Panc1 (cell line): Measurements from ENCODE around the gene CPA5. TPM values are rescaled to one million over a fixed set of nuclear protein-coding genes. Genes with fewer than 3 reads are reported as not detected.

Experiments
- ATAC-seq: fragments of 200-7000 bp; cut with Tn5 transposase; 2 replicates; pipeline ENCODE4 v1.9.1; 2020; ENCODE audit warnings: mild to moderate bottlenecking, moderate library complexity
- BruUV-seq: library from RNA; stranded (reverse); fragments of 400-500 nt; replicated peaks from 2 replicates; lab custom pipeline; 2021; lab: Mats Ljungman, UMichigan
- CTCF ChIA-PET: fragments of 300-600 bp; sonication (Branson Sonifier 250); formaldehyde crosslinking; loops from one replicate; lab custom pipeline; 2022; ENCODE audit warnings: antibody characterized with exemption; lab: Charles Lee
- POLR2A ChIA-PET: fragments of 300-600 bp; sonication (Branson Sonifier 250); formaldehyde crosslinking; loops from one replicate; lab custom pipeline; 2022; ENCODE audit warnings: antibody characterized with exemption; lab: Charles Lee
- DNase-seq: peaks from one replicate; pipeline ENCODE4 v3.0.0-alpha.2; 2010; ENCODE audit warnings: low read depth, low spot score
- H3K27ac ChIP-seq: 2 replicates; pipeline ENCODE4 v1.5.1; 2011; ENCODE audit warnings: mild to moderate bottlenecking, low read length, inconsistent platforms
- H3K27me3 ChIP-seq: fragments of 200-500 bp; sonication (Bioruptor generic); 2 replicates; pipeline ENCODE4 v1.6.0; 2014; ENCODE audit warnings: low read length, inconsistent platforms; ENCODE audit not compliant: control insufficient read depth, insufficient read depth
- H3K36me3 ChIP-seq: fragments of 200-500 bp; sonication (Bioruptor generic); 2 replicates; pipeline ENCODE4 v1.5.1; 2014; ENCODE audit warnings: inconsistent platforms, mild to moderate bottlenecking, low read length, moderate library complexity; ENCODE audit not compliant: control insufficient read depth, insufficient read depth
- H3K4me1 ChIP-seq: 2 replicates; pipeline ENCODE4 v1.5.1; 2011; ENCODE audit warnings: inconsistent platforms, mild to moderate bottlenecking, low read length, moderate library complexity; ENCODE audit not compliant: control insufficient read depth, insufficient read depth
- H3K4me3 ChIP-seq, 2 experiments: 2 replicates each; pipeline ENCODE4 v1.5.1; 2011 to 2012; ENCODE audit warnings: low read depth in 2 of 2, low read length in 2 of 2, mild to moderate bottlenecking in 2 of 2, inconsistent platforms in 1 of 2, moderate library complexity in 1 of 2
- H3K9me3 ChIP-seq: fragments of 200-500 bp; sonication (Bioruptor generic); 2 replicates; pipeline ENCODE4 v1.5.1; 2014; ENCODE audit warnings: low read depth, mild to moderate bottlenecking, inconsistent platforms, low read length, moderate library complexity; ENCODE audit not compliant: control insufficient read depth, insufficient read depth
- POLR2AphosphoS5 ChIP-seq: IDR thresholded peaks from 2 replicates; pipeline ENCODE4 v1.6.1; 2012; ENCODE audit warnings: mild to moderate bottlenecking, low read depth, low read length, moderate library complexity
- SIN3A ChIP-seq: IDR thresholded peaks from 2 replicates; pipeline ENCODE4 v1.6.1; 2012; ENCODE audit warnings: low read depth, mild to moderate bottlenecking, low read length, moderate library complexity, borderline replicate concordance; ENCODE audit not compliant: insufficient read depth
- TCF7L2 ChIP-seq: IDR thresholded peaks from 2 replicates; pipeline ENCODE4 v1.6.1; 2011; ENCODE audit warnings: mild to moderate bottlenecking, low read depth, low read length, inconsistent platforms
- in situ Hi-C: cut with HindIII; loops from 2 replicates; pipeline ENCODE4 v1.10.0; 2016; ENCODE audit warnings: low sequenced_read_pairs, low pct_unique_long_range_greater_than_20kb
- intact Hi-C: fragments of 100-400 bp; cut with micrococcal nuclease; formaldehyde crosslinking; loops from one replicate; pipeline ENCODE4 v1.10.0; 2022; ENCODE audit not compliant: unreplicated experiment
- total RNA-seq: library from RNA; stranded (reverse); gene quantifications from one replicate; pipeline ENCODE4 v1.2.1, GENCODE V29; 2021; ENCODE audit not compliant: unreplicated experiment
- TF ChIP-seq, protein P1 (sequence below), 2 experiments: IDR thresholded peaks; 2 replicates each; pipeline ENCODE4 v1.6.1; 2011 to 2012; ENCODE audit warnings: low read depth in 2 of 2, control low read depth in 1 of 2, low read length in 1 of 2, mild to moderate bottlenecking in 1 of 2, moderate library complexity in 1 of 2; ENCODE audit not compliant: insufficient read depth in 1 of 2
- TF ChIP-seq, protein P2 (sequence below): fragments of 450-650 bp; IDR thresholded peaks from 2 replicates; pipeline ENCODE4 v1.5.1; 2017; ENCODE audit warnings: mild to moderate bottlenecking

Gene CPA5
- total RNA-seq, 1 experiment from 2014 or later = not detected

DNA sequence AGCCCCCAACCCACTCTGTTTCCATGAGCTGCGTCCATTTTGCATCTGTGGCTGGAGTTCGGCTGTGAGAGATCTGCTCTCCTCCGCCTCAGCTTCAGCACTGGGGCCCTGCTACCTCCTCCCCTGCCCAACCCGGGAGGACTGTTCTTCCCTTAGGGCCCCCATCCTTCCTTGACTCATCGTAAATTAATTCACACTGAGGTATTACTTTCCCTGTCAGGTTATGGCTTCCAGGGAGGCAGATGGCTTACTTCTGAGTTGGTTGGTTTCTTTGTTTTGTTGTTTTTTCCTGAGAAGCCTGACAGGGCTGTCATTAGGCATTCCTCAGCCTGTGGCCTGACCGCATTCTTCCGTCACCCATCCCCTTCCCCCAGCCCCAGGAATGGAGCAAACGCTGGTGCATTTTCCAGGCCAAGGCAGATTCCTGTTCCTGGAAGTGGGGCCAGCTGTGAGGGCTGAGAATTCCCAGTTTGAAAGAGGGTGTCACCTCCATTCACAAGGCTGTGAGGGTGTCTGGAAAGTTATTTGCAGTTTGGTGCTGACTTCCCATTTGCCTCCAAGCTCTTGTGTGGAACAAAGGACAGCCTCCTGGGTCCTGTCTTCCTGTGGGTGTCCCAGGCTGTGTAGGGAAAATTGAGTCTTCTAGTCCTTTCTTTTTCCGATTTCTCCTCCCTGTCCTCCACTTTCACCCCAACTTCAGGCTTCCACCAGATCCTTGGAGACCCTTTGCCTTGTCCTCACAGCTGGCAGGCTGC lies 11.7 kb downstream of the CPA5 start:
- TF ChIP-seq POLR2AphosphoS5 (peak; percentile 35; the same call in 1 of the 2 replicates), TCF7L2 (no peak)
- TF ChIP-seq, protein P1, sequence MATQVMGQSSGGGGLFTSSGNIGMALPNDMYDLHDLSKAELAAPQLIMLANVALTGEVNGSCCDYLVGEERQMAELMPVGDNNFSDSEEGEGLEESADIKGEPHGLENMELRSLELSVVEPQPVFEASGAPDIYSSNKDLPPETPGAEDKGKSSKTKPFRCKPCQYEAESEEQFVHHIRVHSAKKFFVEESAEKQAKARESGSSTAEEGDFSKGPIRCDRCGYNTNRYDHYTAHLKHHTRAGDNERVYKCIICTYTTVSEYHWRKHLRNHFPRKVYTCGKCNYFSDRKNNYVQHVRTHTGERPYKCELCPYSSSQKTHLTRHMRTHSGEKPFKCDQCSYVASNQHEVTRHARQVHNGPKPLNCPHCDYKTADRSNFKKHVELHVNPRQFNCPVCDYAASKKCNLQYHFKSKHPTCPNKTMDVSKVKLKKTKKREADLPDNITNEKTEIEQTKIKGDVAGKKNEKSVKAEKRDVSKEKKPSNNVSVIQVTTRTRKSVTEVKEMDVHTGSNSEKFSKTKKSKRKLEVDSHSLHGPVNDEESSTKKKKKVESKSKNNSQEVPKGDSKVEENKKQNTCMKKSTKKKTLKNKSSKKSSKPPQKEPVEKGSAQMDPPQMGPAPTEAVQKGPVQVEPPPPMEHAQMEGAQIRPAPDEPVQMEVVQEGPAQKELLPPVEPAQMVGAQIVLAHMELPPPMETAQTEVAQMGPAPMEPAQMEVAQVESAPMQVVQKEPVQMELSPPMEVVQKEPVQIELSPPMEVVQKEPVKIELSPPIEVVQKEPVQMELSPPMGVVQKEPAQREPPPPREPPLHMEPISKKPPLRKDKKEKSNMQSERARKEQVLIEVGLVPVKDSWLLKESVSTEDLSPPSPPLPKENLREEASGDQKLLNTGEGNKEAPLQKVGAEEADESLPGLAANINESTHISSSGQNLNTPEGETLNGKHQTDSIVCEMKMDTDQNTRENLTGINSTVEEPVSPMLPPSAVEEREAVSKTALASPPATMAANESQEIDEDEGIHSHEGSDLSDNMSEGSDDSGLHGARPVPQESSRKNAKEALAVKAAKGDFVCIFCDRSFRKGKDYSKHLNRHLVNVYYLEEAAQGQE (IDR thresholded peaks at IDR 0.05; ENCODE audit: insufficient read depth in 1 of 2, low read depth in 2 of 2, low read length in 1 of 2) = 0 out of 4 replicates have a peak, but pooled peaks of 1 of the 2 experiments have one; percentile 30
- Histone ChIP-seq H3K9me3 (peaks cover 10% of the 10 kb centered on the region; the same call in 1 of the 2 replicates), H3K36me3 (no peaks in the 10 kb centered on the region), H3K4me3 (peak overlapping the region in 1 of 2 experiments; percentile 33; a peak in 2 of 4 replicates), H3K4me1 (peaks cover 15% of the 10 kb centered on the region), H3K27ac (peak overlapping the region; percentile 83), H3K27me3 (no peaks in the 10 kb centered on the region)
- intact Hi-C loops (no loop called here), in situ Hi-C loops (no loop called here)
- ChIA-PET POLR2A (no interaction called here), CTCF (no interaction called here)
- BruUV-seq = no TSS peak
- ATAC-seq (peak; percentile 89), DNase-seq (peak; percentile 84)

- TF ChIP-seq, protein P2, sequence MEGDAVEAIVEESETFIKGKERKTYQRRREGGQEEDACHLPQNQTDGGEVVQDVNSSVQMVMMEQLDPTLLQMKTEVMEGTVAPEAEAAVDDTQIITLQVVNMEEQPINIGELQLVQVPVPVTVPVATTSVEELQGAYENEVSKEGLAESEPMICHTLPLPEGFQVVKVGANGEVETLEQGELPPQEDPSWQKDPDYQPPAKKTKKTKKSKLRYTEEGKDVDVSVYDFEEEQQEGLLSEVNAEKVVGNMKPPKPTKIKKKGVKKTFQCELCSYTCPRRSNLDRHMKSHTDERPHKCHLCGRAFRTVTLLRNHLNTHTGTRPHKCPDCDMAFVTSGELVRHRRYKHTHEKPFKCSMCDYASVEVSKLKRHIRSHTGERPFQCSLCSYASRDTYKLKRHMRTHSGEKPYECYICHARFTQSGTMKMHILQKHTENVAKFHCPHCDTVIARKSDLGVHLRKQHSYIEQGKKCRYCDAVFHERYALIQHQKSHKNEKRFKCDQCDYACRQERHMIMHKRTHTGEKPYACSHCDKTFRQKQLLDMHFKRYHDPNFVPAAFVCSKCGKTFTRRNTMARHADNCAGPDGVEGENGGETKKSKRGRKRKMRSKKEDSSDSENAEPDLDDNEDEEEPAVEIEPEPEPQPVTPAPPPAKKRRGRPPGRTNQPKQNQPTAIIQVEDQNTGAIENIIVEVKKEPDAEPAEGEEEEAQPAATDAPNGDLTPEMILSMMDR = no peak
- TF ChIP-seq SIN3A (no peak), TCF7L2 (no peak), POLR2AphosphoS5 (no peak; the same call in 1 of the 2 replicates)
- TF ChIP-seq, protein P1 (IDR thresholded peaks at IDR 0.05; ENCODE audit: insufficient read depth in 1 of 2, low read depth in 2 of 2, low read length in 1 of 2) = no peak
- H3K9me3 ChIP-seq = peaks cover 10% of the 10 kb centered on the region; the same call in 1 of the 2 replicates
- peak overlapping the region in 1 of 2 experiments; percentile 33; a peak in 2 of 4 replicates for H3K4me3 ChIP-seq
- peak overlapping the region; percentile 83 for H3K27ac ChIP-seq
- intact Hi-C loops (no loop called here), in situ Hi-C loops (no loop called here)
- H3K27me3 ChIP-seq = no peaks in the 10 kb centered on the region
- no peak for DNase-seq
- peak; percentile 62 for ATAC-seq
- POLR2A ChIA-PET = no interaction called here
- H3K36me3 ChIP-seq = no peaks in the 10 kb centered on the region
- H3K4me1 ChIP-seq = peaks cover 15% of the 10 kb centered on the region
- CTCF ChIA-PET = no interaction called here
- BruUV-seq = no TSS peak
Measured at GRCh38 chr7:130356876-130357611, 12.4 kb downstream of the CPA5 start.
